A673 (cell line): ENCODE data around the gene PDZD8.

Experiments
- EZH2 ChIP-seq: fragments of 200-600 bp; sonication (generic); IDR thresholded peaks from 2 replicates; pipeline ENCODE4 v1.6.1; 2017; ENCODE audit warnings: borderline replicate concordance, low read depth, mild to moderate bottlenecking, mixed read lengths, antibody characterized with exemption, low read length; ENCODE audit not compliant: poor library complexity, severe bottlenecking
- TF ChIP-seq, protein P1 (sequence below): fragments of 300-800, 200-600 bp; sonication (generic); conservative IDR thresholded peaks from 2 replicates; pipeline ENCODE4 v1.5.1; 2017; ENCODE audit warnings: low read depth, mild to moderate bottlenecking, antibody characterized with exemption, low read length, moderate library complexity, mixed read lengths

DNA sequence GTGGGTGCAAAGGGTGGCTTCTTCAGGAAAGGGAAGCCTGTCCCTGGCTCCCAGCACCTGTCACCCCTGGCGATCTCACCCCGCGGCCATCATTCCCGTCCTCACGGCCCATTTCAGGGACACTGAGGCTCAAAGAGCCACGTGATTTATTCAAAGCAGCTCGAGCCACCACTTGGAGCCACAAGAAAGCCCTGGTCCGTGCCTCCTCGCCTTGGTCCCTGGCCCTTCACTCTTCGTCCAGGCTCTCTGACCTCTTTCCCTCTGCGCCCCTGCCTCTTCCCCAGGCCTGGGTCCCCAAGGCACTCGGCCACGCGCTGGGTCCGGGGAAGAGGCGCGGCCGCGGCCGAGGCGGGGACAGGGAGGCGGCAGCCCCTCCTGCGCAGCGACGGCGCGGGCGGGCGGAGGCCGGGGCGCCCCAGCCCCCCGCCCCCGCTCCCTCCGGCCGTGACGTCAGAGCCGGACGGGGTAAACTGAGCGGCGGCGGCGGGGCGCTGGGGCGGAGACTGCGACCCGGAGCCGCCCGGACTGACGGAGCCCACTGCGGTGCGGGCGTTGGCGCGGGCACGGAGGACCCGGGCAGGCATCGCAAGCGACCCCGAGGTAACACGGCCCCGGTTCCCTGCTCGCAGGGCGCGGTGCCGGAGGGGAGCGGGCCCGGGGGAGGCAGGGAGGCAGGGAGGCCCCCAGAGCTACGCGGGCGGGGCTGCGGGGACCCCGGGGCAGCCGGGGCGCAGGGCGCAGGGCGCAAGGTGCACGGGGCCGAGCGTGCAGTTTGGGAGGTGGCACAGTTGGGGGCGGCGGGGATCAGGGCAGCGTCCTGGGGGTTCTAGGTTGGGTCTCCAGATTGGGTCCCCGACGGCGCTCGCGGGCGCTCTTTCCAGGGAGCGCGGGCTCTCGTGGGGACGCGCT, 134.4 kb downstream of the PDZD8 start, which contains the start of gene SLC18A2:
- TF ChIP-seq, protein P1, sequence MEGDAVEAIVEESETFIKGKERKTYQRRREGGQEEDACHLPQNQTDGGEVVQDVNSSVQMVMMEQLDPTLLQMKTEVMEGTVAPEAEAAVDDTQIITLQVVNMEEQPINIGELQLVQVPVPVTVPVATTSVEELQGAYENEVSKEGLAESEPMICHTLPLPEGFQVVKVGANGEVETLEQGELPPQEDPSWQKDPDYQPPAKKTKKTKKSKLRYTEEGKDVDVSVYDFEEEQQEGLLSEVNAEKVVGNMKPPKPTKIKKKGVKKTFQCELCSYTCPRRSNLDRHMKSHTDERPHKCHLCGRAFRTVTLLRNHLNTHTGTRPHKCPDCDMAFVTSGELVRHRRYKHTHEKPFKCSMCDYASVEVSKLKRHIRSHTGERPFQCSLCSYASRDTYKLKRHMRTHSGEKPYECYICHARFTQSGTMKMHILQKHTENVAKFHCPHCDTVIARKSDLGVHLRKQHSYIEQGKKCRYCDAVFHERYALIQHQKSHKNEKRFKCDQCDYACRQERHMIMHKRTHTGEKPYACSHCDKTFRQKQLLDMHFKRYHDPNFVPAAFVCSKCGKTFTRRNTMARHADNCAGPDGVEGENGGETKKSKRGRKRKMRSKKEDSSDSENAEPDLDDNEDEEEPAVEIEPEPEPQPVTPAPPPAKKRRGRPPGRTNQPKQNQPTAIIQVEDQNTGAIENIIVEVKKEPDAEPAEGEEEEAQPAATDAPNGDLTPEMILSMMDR: no peak
- no peak for TF ChIP-seq EZH2
